Measurements from ENCODE around the gene FAM9A.
A peak's percentile ranks its signal among the peaks of the same experiment; 100 is the strongest.
"Not testable (repeated sequence)": the region's sequence is repeated elsewhere in the genome, so short reads cannot be mapped to it uniquely, and the experiment has no call there.

The FAM9A gene

GRCh38 chrX:8784162-8784561, 17.0 kb downstream of the FAM9A start:
- no peak for TF ChIP-seq CTCF (IDR thresholded peaks at IDR 0.05; ENCODE audit: extremely low read depth, insufficient read depth, missing control alignments)
- in situ Hi-C loops (cut with MboI; ENCODE audit: low pct_unique_long_range_greater_than_20kb, low sequenced_read_pairs, unreplicated experiment) = no loop called here
- DNase-seq (ENCODE audit: low spot score) = no peak

- in situ Hi-C loops (cut with MboI; ENCODE audit: low pct_unique_long_range_greater_than_20kb, low sequenced_read_pairs, unreplicated experiment) = no loop called here
- no peak for TF ChIP-seq CTCF (IDR thresholded peaks at IDR 0.05; ENCODE audit: extremely low read depth, insufficient read depth, missing control alignments)
- no peak for DNase-seq (ENCODE audit: low spot score)
Observed at GRCh38 chrX:8783714-8784098, 17.5 kb downstream of the FAM9A start.

- DNase-seq (ENCODE audit: low spot score) = peak; percentile 72
- in situ Hi-C loops (cut with MboI; ENCODE audit: low pct_unique_long_range_greater_than_20kb, low sequenced_read_pairs, unreplicated experiment) = no loop called here
Observed at GRCh38 chrX:8783097-8783713, 18.0 kb downstream of the FAM9A start.

GRCh38 chrX:8782595-8782994, 18.6 kb downstream of the FAM9A start:
- no peak for DNase-seq (ENCODE audit: low spot score)
- in situ Hi-C loops (cut with MboI; ENCODE audit: low pct_unique_long_range_greater_than_20kb, low sequenced_read_pairs, unreplicated experiment) = no loop called here
- no peak for TF ChIP-seq CTCF (IDR thresholded peaks at IDR 0.05; ENCODE audit: extremely low read depth, insufficient read depth, missing control alignments)

More at GRCh38 chrX:8783097-8783713, 18.0 kb downstream of the FAM9A start:
- peak; percentile 70 for TF ChIP-seq CTCF (IDR thresholded peaks at IDR 0.05; ENCODE audit: extremely low read depth, insufficient read depth, missing control alignments)

- in situ Hi-C loops (cut with MboI; ENCODE audit: low pct_unique_long_range_greater_than_20kb, low sequenced_read_pairs, unreplicated experiment); DNase-seq (ENCODE audit: low spot score): not testable (repeated sequence)
Observed at GRCh38 chrX:8781921-8782320, 19.3 kb downstream of the FAM9A start.

- in situ Hi-C loops (cut with MboI; ENCODE audit: low pct_unique_long_range_greater_than_20kb, low sequenced_read_pairs, unreplicated experiment) = no loop called here
Observed at GRCh38 chrX:8773117-8773516, 28.1 kb downstream of the FAM9A start.

GRCh38 chrX:8760021-8760420, 41.2 kb downstream of the FAM9A start:
- DNase-seq (ENCODE audit: low spot score) = no peak
- in situ Hi-C loops (cut with MboI; ENCODE audit: low pct_unique_long_range_greater_than_20kb, low sequenced_read_pairs, unreplicated experiment) = no loop called here
- no peak for TF ChIP-seq CTCF (IDR thresholded peaks at IDR 0.05; ENCODE audit: extremely low read depth, insufficient read depth, missing control alignments)

More at GRCh38 chrX:8773117-8773516, 28.1 kb downstream of the FAM9A start:
- no peak for TF ChIP-seq CTCF (IDR thresholded peaks at IDR 0.05; ENCODE audit: extremely low read depth, insufficient read depth, missing control alignments)
- no peak for DNase-seq (ENCODE audit: low spot score)

- in situ Hi-C loops (cut with MboI; ENCODE audit: low pct_unique_long_range_greater_than_20kb, low sequenced_read_pairs, unreplicated experiment); DNase-seq (ENCODE audit: low spot score): not testable (repeated sequence)
Observed at GRCh38 chrX:8758706-8759105, 42.5 kb downstream of the FAM9A start.

GRCh38 chrX:8757609-8758389, 43.4 kb downstream of the FAM9A start:
- DNase-seq (ENCODE audit: low spot score); in situ Hi-C loops (cut with MboI; ENCODE audit: low pct_unique_long_range_greater_than_20kb, low sequenced_read_pairs, unreplicated experiment): not testable (repeated sequence)
